Activated T-helper 17 cell treated with anti-CD3 and anti-CD28 coated beads, Interleukin-2, amount 50 U/mL, for 72 hours (primary cell): Measurements from ENCODE around the gene ANKMY1. TPM values are rescaled to one million over a fixed set of nuclear protein-coding genes. Genes with fewer than 3 reads are reported as not detected.

Experiments used
- ATAC-seq: fragments of 150-1000 bp; cut with Tn5 transposase; replicated peaks from 2 replicates; pipeline ENCODE4 v1.10.0; 2021; ENCODE audit warnings: mild to moderate bottlenecking, moderate library complexity
- H3K27ac Mint-ChIP-seq: one replicate; pipeline ENCODE4 v1.8.0; 2022; ENCODE audit warnings: mixed read lengths
- H3K27me3 Mint-ChIP-seq: one replicate; pipeline ENCODE4 v1.8.0; 2022; ENCODE audit warnings: mixed read lengths
- H3K36me3 Mint-ChIP-seq: one replicate; pipeline ENCODE4 v1.8.0; 2022; ENCODE audit warnings: low read depth, mild to moderate bottlenecking, mixed read lengths
- H3K4me1 Mint-ChIP-seq: one replicate; pipeline ENCODE4 v1.8.0; 2022; ENCODE audit warnings: mixed read lengths
- H3K4me3 Mint-ChIP-seq: one replicate; pipeline ENCODE4 v1.8.0; 2022; ENCODE audit warnings: mild to moderate bottlenecking, mixed read lengths
- H3K9me3 Mint-ChIP-seq: one replicate; pipeline ENCODE4 v1.8.0; 2022; ENCODE audit warnings: mixed read lengths
- total RNA-seq, 2 donors: library from RNA; stranded (reverse); gene quantifications; one replicate each; pipeline ENCODE4 v1.2.3, GENCODE V29; 2022

The ANKMY1 gene
- total RNA-seq, 2 donors from 2014 or later, result 14.5 to 28.8 TPM

- H3K4me3 Mint-ChIP-seq, result no peak overlapping the region
- H3K9me3 Mint-ChIP-seq, result no peaks in the 10 kb centered on the region
- H3K27me3 Mint-ChIP-seq, result no peaks in the 10 kb centered on the region
- peaks cover 6% of the 10 kb centered on the region for H3K4me1 Mint-ChIP-seq
- H3K36me3 Mint-ChIP-seq, result peaks cover 38% of the 10 kb centered on the region
- no peak for ATAC-seq
- H3K27ac Mint-ChIP-seq, result no peak overlapping the region
Measured at GRCh38 chr2:240520974-240521350, 36.8 kb downstream of the ANKMY1 start.

GRCh38 chr2:240520130-240520973 is 37.4 kb downstream of the ANKMY1 start:
- H3K4me1 Mint-ChIP-seq, result peaks cover 6% of the 10 kb centered on the region
- H3K27me3 Mint-ChIP-seq, result no peaks in the 10 kb centered on the region
- no peak overlapping the region for H3K27ac Mint-ChIP-seq
- no peaks in the 10 kb centered on the region for H3K9me3 Mint-ChIP-seq
- H3K4me3 Mint-ChIP-seq, result no peak overlapping the region
- ATAC-seq, result peak; percentile 14
- peaks cover 33% of the 10 kb centered on the region for H3K36me3 Mint-ChIP-seq

- Mint-ChIP-seq H3K36me3 (peaks cover 25% of the 10 kb centered on the region), H3K27ac (no peak overlapping the region), H3K4me3 (no peak overlapping the region), H3K27me3 (no peaks in the 10 kb centered on the region), H3K9me3 (no peaks in the 10 kb centered on the region), H3K4me1 (peaks cover 6% of the 10 kb centered on the region)
- ATAC-seq, result no peak
Measured at GRCh38 chr2:240519396-240520129, 38.2 kb downstream of the ANKMY1 start.

GRCh38 chr2:240518981-240519380 is 38.8 kb downstream of the ANKMY1 start:
- no peak for ATAC-seq
- Mint-ChIP-seq H3K27ac (no peak overlapping the region), H3K4me3 (no peak overlapping the region)

GRCh38 chr2:240517342-240517741 is 40.4 kb downstream of the ANKMY1 start:
- no peaks in the 10 kb centered on the region for H3K27me3 Mint-ChIP-seq
- H3K36me3 Mint-ChIP-seq, result peaks cover 3% of the 10 kb centered on the region
- peaks cover 13% of the 10 kb centered on the region for H3K4me1 Mint-ChIP-seq
- no peak for ATAC-seq
- no peak overlapping the region for H3K27ac Mint-ChIP-seq
- H3K4me3 Mint-ChIP-seq, result no peak overlapping the region
- no peaks in the 10 kb centered on the region for H3K9me3 Mint-ChIP-seq

More at GRCh38 chr2:240518981-240519380, 38.8 kb downstream of the ANKMY1 start:
- Mint-ChIP-seq H3K36me3 (peaks cover 20% of the 10 kb centered on the region), H3K4me1 (peaks cover 10% of the 10 kb centered on the region), H3K27me3 (no peaks in the 10 kb centered on the region), H3K9me3 (no peaks in the 10 kb centered on the region)

- H3K4me1 Mint-ChIP-seq, result peaks cover 6% of the 10 kb centered on the region
- no peaks in the 10 kb centered on the region for H3K36me3 Mint-ChIP-seq
- peak overlapping the region; percentile 59 for H3K4me3 Mint-ChIP-seq
- no peak for ATAC-seq
- peak overlapping the region; percentile 86 for H3K27ac Mint-ChIP-seq
- H3K27me3 Mint-ChIP-seq, result no peaks in the 10 kb centered on the region
- no peaks in the 10 kb centered on the region for H3K9me3 Mint-ChIP-seq
Measured at GRCh38 chr2:240514631-240515030, 43.2 kb downstream of the ANKMY1 start.

GRCh38 chr2:240513549-240514287 is 44.1 kb downstream of the ANKMY1 start:
- ATAC-seq, result peak; percentile 99
- H3K4me3 Mint-ChIP-seq, result peak overlapping the region; percentile 59
- H3K27ac Mint-ChIP-seq, result peak overlapping the region; percentile 86
- H3K9me3 Mint-ChIP-seq, result no peaks in the 10 kb centered on the region
- no peaks in the 10 kb centered on the region for H3K27me3 Mint-ChIP-seq
- H3K36me3 Mint-ChIP-seq, result peaks cover 4% of the 10 kb centered on the region
- H3K4me1 Mint-ChIP-seq, result peaks cover 6% of the 10 kb centered on the region

- peaks cover 5% of the 10 kb centered on the region for H3K36me3 Mint-ChIP-seq
- no peaks in the 10 kb centered on the region for H3K9me3 Mint-ChIP-seq
- H3K27me3 Mint-ChIP-seq, result no peaks in the 10 kb centered on the region
- no peak for ATAC-seq
- H3K4me3 Mint-ChIP-seq, result no peak overlapping the region
- H3K4me1 Mint-ChIP-seq, result peaks cover 6% of the 10 kb centered on the region
- H3K27ac Mint-ChIP-seq, result no peak overlapping the region
Measured at GRCh38 chr2:240512666-240513535, 44.9 kb downstream of the ANKMY1 start.

- Mint-ChIP-seq H3K9me3 (no peaks in the 10 kb centered on the region), H3K27ac (no peak overlapping the region), H3K4me1 (peaks cover 6% of the 10 kb centered on the region), H3K36me3 (peaks cover 5% of the 10 kb centered on the region), H3K27me3 (no peaks in the 10 kb centered on the region), H3K4me3 (no peak overlapping the region)
- no peak for ATAC-seq
Measured at GRCh38 chr2:240512109-240512485, 45.7 kb downstream of the ANKMY1 start.

GRCh38 chr2:240511351-240512108 is 46.3 kb downstream of the ANKMY1 start:
- Mint-ChIP-seq H3K27ac (no peak overlapping the region), H3K4me1 (peaks cover 6% of the 10 kb centered on the region), H3K4me3 (no peak overlapping the region), H3K9me3 (no peaks in the 10 kb centered on the region), H3K27me3 (no peaks in the 10 kb centered on the region), H3K36me3 (peaks cover 5% of the 10 kb centered on the region)
- no peak for ATAC-seq

- no peaks in the 10 kb centered on the region for H3K9me3 Mint-ChIP-seq
- H3K4me3 Mint-ChIP-seq, result no peak overlapping the region
- ATAC-seq, result no peak
- peak overlapping the region; percentile 56 for H3K27ac Mint-ChIP-seq
- peaks cover 6% of the 10 kb centered on the region for H3K4me1 Mint-ChIP-seq
- H3K27me3 Mint-ChIP-seq, result no peaks in the 10 kb centered on the region
- peaks cover 5% of the 10 kb centered on the region for H3K36me3 Mint-ChIP-seq
Measured at GRCh38 chr2:240510513-240511210, 47.1 kb downstream of the ANKMY1 start.

GRCh38 chr2:240509667-240510512 is 47.9 kb downstream of the ANKMY1 start:
- Mint-ChIP-seq H3K36me3 (peaks cover 5% of the 10 kb centered on the region), H3K27me3 (no peaks in the 10 kb centered on the region), H3K4me1 (peaks cover 6% of the 10 kb centered on the region), H3K9me3 (no peaks in the 10 kb centered on the region), H3K27ac (no peak overlapping the region), H3K4me3 (no peak overlapping the region)
- ATAC-seq, result no peak
